GM18861 (cell line): ENCODE measurements around the gene SLC19A2.
"Not testable (repeated sequence)": the region's sequence is repeated elsewhere in the genome, so short reads cannot be mapped to it uniquely, and the experiment has no call there.

Experiments used
- ATAC-seq: cut with Tn5 transposase; IDR thresholded peaks from one replicate; pipeline ENCODE4 v1.9.1; 2021; ENCODE audit not compliant: unreplicated experiment

The SLC19A2 gene

GRCh38 chr1:169510060-169510459 lies 24.3 kb upstream of the SLC19A2 start:
- ATAC-seq, result no peak

- peak; percentile 52 for ATAC-seq
Measured at GRCh38 chr1:169509354-169509753, 23.6 kb upstream of the SLC19A2 start.

- ATAC-seq, result no peak
Measured at GRCh38 chr1:169508432-169509338, 22.9 kb upstream of the SLC19A2 start.

GRCh38 chr1:169507413-169507812 lies 21.7 kb upstream of the SLC19A2 start:
- no peak for ATAC-seq

- not testable (repeated sequence) for ATAC-seq
Measured at GRCh38 chr1:169503601-169504000, 17.9 kb upstream of the SLC19A2 start.

- no peak for ATAC-seq
Measured at GRCh38 chr1:169499807-169500206, 14.1 kb upstream of the SLC19A2 start.

GRCh38 chr1:169497317-169497716 lies 11.6 kb upstream of the SLC19A2 start:
- ATAC-seq, result no peak

GRCh38 chr1:169495916-169496315 lies 10.2 kb upstream of the SLC19A2 start:
- no peak for ATAC-seq

GRCh38 chr1:169495046-169495775 lies 9.5 kb upstream of the SLC19A2 start:
- no peak for ATAC-seq

GRCh38 chr1:169494343-169494742 lies 8.6 kb upstream of the SLC19A2 start:
- no peak for ATAC-seq

GRCh38 chr1:169493251-169493650 lies 7.5 kb upstream of the SLC19A2 start:
- no peak for ATAC-seq

GRCh38 chr1:169491845-169492281 lies 6.1 kb upstream of the SLC19A2 start:
- peak; percentile 65 for ATAC-seq

GRCh38 chr1:169488157-169488556 lies 2.4 kb upstream of the SLC19A2 start:
- ATAC-seq, result no peak

- no peak for ATAC-seq
Measured at GRCh38 chr1:169487561-169487960, 1.8 kb upstream of the SLC19A2 start.

- ATAC-seq, result no peak
Measured at GRCh38 chr1:169487133-169487532, 1.4 kb upstream of the SLC19A2 start.

GRCh38 chr1:169486281-169487051 lies 722 bp upstream of the SLC19A2 start:
- ATAC-seq, result peak; percentile 8

GRCh38 chr1:169484683-169485430 lies 887 bp downstream of the SLC19A2 start:
- ATAC-seq, result peak; percentile 9

- ATAC-seq, result no peak
Measured at GRCh38 chr1:169484101-169484500, 1.6 kb downstream of the SLC19A2 start.

- no peak for ATAC-seq
Measured at GRCh38 chr1:169483500-169483966, 2.2 kb downstream of the SLC19A2 start.

- ATAC-seq, result no peak
Measured at GRCh38 chr1:169479363-169480066, 6.2 kb downstream of the SLC19A2 start.
